ENCODE results near the gene OSBPL10. TPM values are rescaled to one million over a fixed set of nuclear protein-coding genes. Genes with fewer than 3 reads are reported as not detected.
A peak's percentile ranks its signal among the peaks of the same experiment; 100 is the strongest.
"Not testable (repeated sequence)": the region's sequence is repeated elsewhere in the genome, so short reads cannot be mapped to it uniquely, and the experiment has no call there.

The OSBPL10 gene
- total RNA-seq, 1 experiment from 2014 or later, result 3.7 TPM

- DNase-seq, result no peak
- H3K4me3 ChIP-seq, result no peak overlapping the region
- H3K36me3 ChIP-seq, result no peaks in the 10 kb centered on the region
- no peaks in the 10 kb centered on the region for H3K9me3 ChIP-seq
- no peaks in the 10 kb centered on the region for H3K27me3 ChIP-seq
These were observed 119.2 kb downstream of the OSBPL10 start for GRCh38 chr3:31861826-31862225.

DNA sequence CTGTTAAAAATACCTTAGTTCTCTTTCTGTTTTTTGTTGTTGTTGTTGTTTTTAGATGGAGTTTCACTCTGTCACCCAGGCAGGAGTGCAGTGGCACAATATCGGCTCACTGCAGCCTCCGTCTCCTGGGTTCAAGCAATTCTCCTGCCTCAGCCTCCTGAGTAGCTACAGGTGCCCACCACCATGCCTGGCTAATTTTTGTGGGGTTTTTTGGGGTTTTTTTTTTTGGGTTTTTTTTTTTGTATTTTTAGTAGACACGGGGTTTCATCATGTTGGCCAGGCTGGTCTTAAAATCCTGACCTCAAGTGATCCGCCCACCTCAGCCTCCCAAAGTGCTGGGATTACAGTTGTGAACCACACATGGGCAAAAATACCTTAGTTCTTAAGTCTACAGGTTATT is 120.4 kb downstream of the OSBPL10 start:
- H3K9me3 ChIP-seq, H3K36me3 ChIP-seq, H3K27me3 ChIP-seq, DNase-seq, H3K4me3 ChIP-seq: not testable (repeated sequence)

GRCh38 chr3:31859245-31859644 is 121.8 kb downstream of the OSBPL10 start:
- DNase-seq, result no peak
- Histone ChIP-seq H3K9me3 (no peaks in the 10 kb centered on the region), H3K36me3 (no peaks in the 10 kb centered on the region), H3K4me3 (no peak overlapping the region), H3K27me3 (no peaks in the 10 kb centered on the region)

GRCh38 chr3:31858439-31858838 is 122.6 kb downstream of the OSBPL10 start:
- Histone ChIP-seq H3K4me3 (no peak overlapping the region), H3K27me3 (no peaks in the 10 kb centered on the region), H3K36me3 (no peaks in the 10 kb centered on the region), H3K9me3 (no peaks in the 10 kb centered on the region)
- DNase-seq, result no peak

- DNase-seq, result no peak
- Histone ChIP-seq H3K27me3 (no peaks in the 10 kb centered on the region), H3K9me3 (no peaks in the 10 kb centered on the region), H3K4me3 (no peak overlapping the region), H3K36me3 (no peaks in the 10 kb centered on the region)
These were observed 127.5 kb downstream of the OSBPL10 start for GRCh38 chr3:31853580-31853979.

- Histone ChIP-seq H3K36me3 (no peaks in the 10 kb centered on the region), H3K27me3 (no peaks in the 10 kb centered on the region)
These were observed 129.8 kb downstream of the OSBPL10 start for GRCh38 chr3:31851278-31851677.

GRCh38 chr3:31848911-31849310 is 132.2 kb downstream of the OSBPL10 start:
- H3K36me3 ChIP-seq, result no peaks in the 10 kb centered on the region
- no peak for DNase-seq
- no peak overlapping the region for H3K4me3 ChIP-seq
- no peaks in the 10 kb centered on the region for H3K27me3 ChIP-seq
- no peaks in the 10 kb centered on the region for H3K9me3 ChIP-seq

More at GRCh38 chr3:31851278-31851677, 129.8 kb downstream of the OSBPL10 start:
- Histone ChIP-seq H3K4me3 (no peak overlapping the region), H3K9me3 (no peaks in the 10 kb centered on the region)
- DNase-seq, result no peak

DNA sequence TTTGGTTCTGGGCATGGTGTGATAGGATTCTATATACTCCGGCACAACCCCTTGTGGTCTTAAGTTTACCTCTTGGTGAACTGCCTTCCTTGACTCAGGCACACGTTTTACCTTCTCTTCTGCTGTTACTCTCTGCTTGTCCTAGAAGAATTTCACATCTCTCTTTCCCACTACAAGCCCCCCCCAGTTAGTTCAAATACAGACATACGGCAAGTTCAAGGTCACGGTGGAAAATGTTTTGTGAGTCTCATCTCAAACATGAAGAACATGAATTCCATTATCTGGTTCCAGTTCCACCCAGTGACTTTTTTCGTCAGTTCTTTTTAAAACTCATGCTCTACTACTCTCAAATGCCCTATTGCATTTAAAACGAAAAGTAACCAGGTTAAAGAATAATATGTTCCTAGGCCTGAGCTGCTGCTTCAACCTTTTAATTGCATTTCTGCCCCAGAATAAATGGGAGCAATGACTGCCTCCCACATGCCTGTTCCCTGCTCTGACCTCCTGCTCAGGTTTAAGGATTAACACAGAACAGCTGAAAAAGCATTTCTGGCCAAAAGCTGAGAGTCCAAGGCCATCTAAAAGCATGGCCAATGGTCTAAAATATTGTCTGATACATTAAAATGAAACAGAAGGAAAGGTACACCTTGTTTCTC is 132.8 kb downstream of the OSBPL10 start:
- H3K9me3 ChIP-seq, result no peaks in the 10 kb centered on the region
- DNase-seq, result no peak
- H3K27me3 ChIP-seq, result no peaks in the 10 kb centered on the region
- no peaks in the 10 kb centered on the region for H3K36me3 ChIP-seq
- H3K4me3 ChIP-seq, result no peak overlapping the region

DNA sequence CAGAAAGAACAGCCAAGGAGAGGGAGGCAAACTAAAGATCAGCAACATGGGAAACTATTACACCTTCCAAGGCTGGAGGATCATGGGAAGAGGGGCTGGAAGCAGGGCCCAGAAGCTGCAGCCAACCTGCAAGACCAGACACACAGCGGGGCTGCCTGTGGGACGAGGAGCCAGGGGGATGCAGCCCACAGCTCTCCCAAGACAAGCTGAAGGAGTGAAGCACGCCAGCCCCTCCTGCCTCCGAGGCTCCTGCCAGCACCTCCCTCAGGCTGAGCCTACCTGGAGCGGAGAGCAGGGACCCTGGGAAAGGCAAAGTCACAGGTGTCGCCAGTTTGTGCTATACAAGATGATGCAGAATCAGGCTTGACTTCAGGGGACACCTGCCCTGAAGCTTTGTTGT is 133.3 kb downstream of the OSBPL10 start:
- Histone ChIP-seq H3K27me3 (no peaks in the 10 kb centered on the region), H3K4me3 (no peak overlapping the region), H3K36me3 (no peaks in the 10 kb centered on the region), H3K9me3 (no peaks in the 10 kb centered on the region)
- no peak for DNase-seq

DNA sequence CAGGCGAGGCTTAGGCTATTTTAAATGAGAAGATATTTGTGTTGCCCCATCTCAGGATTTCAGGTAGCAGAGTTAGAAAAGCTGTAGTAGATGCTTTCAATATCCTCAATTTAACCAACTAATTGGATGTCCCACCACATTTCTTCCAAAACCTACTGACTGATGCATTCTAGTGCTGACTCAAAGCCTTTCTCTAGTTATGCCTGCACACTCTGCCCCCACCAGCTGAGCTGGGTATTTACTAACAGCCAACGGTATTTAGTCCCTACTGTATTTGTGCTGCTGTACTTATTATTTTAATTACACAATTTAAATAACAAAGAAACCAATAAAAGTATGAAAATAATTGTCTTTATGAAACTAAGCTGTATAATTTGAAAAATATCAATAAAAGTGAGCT is 139.5 kb downstream of the OSBPL10 start:
- Histone ChIP-seq H3K9me3 (no peaks in the 10 kb centered on the region), H3K4me3 (no peak overlapping the region), H3K27me3 (no peaks in the 10 kb centered on the region), H3K36me3 (no peaks in the 10 kb centered on the region)
- DNase-seq, result no peak

DNA sequence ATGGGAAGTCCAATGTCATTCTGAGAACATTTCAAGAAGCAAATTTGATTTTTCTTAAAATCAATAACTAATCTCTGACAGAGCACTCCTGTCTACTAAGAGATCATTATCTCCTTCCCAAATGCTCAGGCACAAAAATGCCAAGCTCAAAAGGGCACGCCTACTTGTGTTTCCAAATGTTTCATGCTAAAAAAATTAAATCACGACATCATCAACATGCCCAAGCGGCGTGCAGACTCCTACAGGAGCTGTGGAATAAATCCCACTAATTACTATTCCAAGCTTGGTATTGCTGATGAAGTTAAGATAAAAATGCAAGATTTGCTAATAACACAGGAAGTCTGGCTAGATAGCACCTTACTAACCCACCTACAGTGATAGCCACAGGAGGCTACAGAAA is 140.8 kb downstream of the OSBPL10 start:
- Histone ChIP-seq H3K27me3 (no peaks in the 10 kb centered on the region), H3K36me3 (no peaks in the 10 kb centered on the region)
- DNase-seq, result no peak

GRCh38 chr3:31839144-31839917 is 141.7 kb downstream of the OSBPL10 start:
- no peaks in the 10 kb centered on the region for H3K36me3 ChIP-seq
- no peaks in the 10 kb centered on the region for H3K27me3 ChIP-seq
- peak; percentile 3 for DNase-seq
- H3K9me3 ChIP-seq, result no peaks in the 10 kb centered on the region
- no peak overlapping the region for H3K4me3 ChIP-seq

More for the DNA sequence above, 140.8 kb downstream of the OSBPL10 start:
- Histone ChIP-seq H3K9me3 (no peaks in the 10 kb centered on the region), H3K4me3 (no peak overlapping the region)

DNA sequence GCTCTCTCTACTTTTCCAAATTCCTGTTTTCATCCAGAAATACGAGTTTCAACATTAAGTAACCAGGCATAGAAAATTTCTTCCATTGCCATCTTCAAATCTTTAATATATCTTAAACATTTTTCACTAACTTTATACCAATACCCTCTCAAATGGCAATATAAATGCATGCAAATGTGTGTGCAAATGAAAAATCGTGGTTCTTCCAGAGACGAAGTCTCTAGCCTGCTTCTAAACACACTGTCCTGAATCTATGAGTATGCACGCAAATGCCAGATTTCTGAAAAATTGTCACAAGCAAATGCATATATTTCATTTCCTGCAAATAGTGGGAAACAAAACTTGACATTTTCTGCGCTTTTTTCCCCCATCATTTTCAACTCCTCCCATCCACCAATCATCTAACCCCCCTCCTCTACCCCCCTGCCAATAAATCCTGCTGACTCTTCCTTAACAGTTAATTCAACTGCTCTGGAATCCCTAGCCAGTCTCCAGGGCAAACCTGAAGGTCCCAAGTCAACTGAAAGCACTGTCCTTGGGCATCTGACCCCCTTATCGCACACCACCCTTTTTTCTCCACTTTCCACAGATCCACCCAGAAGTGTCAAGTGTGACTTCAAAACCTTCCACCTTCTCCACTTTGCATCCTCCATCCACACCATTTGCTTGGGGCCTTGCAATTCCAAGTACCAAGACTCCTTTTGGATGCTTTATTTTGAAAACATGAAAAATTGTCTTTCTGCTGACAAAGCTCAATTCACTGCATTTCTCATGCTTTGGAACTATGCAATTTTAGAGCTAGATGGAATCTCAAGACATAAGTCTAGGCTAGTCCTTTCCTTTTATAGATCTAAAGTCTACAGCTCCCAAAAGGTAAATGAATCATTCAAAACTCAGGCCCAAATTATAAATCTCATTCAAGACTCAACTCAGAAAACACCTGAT is 144.7 kb downstream of the OSBPL10 start:
- no peak for DNase-seq
- Histone ChIP-seq H3K9me3 (no peaks in the 10 kb centered on the region), H3K36me3 (no peaks in the 10 kb centered on the region), H3K27me3 (no peaks in the 10 kb centered on the region), H3K4me3 (no peak overlapping the region)

DNA sequence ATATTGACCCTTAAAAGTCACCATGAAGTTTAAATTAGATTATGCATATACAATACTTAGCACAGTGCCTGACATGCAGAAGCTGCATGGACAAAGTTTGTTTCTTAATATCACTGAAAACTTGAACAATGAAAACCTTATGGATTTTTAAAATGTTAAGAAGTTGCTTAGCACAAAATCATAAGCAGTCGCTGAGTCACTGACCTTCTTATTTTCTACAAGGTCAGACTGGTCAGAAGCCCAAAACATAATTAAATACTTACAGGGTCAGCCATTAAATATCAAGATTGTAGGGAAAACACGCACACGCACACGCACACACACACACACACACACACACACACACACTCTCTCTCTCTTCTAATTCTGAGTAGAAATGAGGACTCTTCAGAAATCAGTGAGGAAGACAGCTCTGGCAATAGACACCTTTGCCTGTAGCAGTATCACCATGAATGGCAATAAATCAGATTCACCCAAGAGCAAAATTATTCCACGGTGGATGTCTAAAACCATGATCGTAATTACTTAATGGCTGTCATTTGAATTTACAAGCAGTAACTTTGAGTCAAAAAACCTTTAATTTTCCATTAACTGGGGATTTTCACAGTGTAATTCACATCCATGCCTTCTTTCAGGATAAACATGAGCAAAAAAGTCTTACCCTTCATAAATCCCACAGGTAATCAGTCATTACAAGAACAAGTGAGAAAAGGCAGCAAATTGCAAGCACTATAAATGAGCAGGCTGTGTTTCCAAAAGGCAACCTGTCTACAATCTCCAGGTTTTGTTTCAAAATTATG is 147.5 kb downstream of the OSBPL10 start:
- no peaks in the 10 kb centered on the region for H3K9me3 ChIP-seq
- H3K36me3 ChIP-seq, result no peaks in the 10 kb centered on the region
- no peak for DNase-seq
- H3K4me3 ChIP-seq, result no peak overlapping the region
- H3K27me3 ChIP-seq, result no peaks in the 10 kb centered on the region

DNA sequence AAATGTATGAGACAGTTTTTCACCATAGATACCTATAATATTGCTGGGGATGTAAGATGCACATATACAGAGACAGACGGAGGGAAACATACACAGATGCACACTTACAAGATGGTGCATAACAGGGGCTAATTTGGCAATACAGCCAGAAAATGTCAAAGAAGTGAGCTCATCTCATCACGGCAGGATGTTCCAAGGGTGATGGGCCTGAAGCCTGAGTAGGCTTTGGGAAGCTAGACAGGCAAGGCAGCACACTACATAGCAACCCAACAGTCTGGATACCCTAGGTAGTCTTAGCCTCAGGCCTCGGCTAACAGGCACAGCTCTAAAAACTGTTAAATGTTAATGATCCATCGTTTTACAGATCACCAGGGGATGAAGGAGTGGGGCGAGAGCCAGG is 148.5 kb downstream of the OSBPL10 start:
- DNase-seq, result no peak
- Histone ChIP-seq H3K4me3 (no peak overlapping the region), H3K36me3 (no peaks in the 10 kb centered on the region), H3K27me3 (no peaks in the 10 kb centered on the region), H3K9me3 (no peaks in the 10 kb centered on the region)

- DNase-seq, result no peak
These were observed 149.5 kb downstream of the OSBPL10 start for GRCh38 chr3:31831591-31831990.

More at GRCh38 chr3:31831591-31831990, 149.5 kb downstream of the OSBPL10 start:
- Histone ChIP-seq H3K36me3 (no peaks in the 10 kb centered on the region), H3K27me3 (no peaks in the 10 kb centered on the region), H3K4me3 (no peak overlapping the region), H3K9me3 (no peaks in the 10 kb centered on the region)

All from MG63 (cell line).